Astrocyte of the spinal cord (primary cell): ENCODE results near the gene UMAD1.

Experiments
- DNase-seq: peaks from one replicate; pipeline ENCODE4 v3.0.0; 2011; ENCODE audit warnings: low read depth, low spot score
- H3K4me3 ChIP-seq: 2 replicates; pipeline ENCODE4 v1.5.1; 2011; ENCODE audit warnings: low read depth, mild to moderate bottlenecking, low read length, moderate library complexity
- in situ Hi-C: cut with HindIII; loops from 2 replicates; pipeline ENCODE4 v1.10.0; 2017; ENCODE audit warnings: low sequenced_read_pairs
- TF ChIP-seq, protein P1 (sequence below): IDR thresholded peaks from 2 replicates; pipeline ENCODE4 v1.5.1; 2012; ENCODE audit warnings: low read depth, mild to moderate bottlenecking, low read length, inconsistent platforms

UMAD1 gene

DNA sequence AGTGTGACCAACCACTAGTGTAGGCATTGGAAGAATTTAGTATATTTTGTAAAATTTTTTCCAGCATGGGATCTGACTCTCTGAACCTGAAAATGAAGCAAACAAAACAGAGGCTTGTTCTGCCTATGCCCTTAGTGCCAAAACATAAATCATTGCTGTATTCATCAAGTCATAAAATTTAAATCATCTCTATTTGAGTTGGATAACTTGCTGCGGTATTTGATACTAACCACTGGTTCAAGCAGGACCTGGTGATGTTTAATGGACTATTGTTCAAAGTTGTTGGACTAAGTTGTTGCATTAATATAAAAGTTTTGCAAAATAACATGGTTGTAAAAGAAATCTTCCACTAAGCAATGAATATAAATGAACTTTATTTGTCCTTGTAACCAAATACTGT, 97.6 kb downstream of the UMAD1 start:
- in situ Hi-C loops, result no loop called here

DNA sequence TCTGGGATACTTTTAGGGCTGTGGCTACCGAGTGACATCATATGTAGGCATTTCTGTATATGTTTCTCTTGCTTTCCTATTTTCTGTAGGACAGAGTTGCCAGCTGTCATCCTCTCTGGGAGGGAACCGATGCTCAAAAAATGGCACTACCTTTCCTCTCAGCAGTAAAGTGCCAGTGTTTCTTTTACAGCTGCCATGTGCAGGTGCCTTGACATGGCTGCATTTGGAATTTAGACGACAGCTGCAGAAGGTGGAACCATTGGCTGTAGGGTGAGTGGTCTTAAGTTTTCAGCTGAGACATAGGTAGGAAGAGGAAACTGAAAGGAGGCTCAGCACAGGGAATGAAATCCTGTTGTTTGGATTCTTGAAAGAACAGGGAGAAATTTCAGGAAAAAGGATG, 98.1 kb downstream of the UMAD1 start:
- DNase-seq, result no peak
- no peak overlapping the region for H3K4me3 ChIP-seq
- TF ChIP-seq, protein P1, sequence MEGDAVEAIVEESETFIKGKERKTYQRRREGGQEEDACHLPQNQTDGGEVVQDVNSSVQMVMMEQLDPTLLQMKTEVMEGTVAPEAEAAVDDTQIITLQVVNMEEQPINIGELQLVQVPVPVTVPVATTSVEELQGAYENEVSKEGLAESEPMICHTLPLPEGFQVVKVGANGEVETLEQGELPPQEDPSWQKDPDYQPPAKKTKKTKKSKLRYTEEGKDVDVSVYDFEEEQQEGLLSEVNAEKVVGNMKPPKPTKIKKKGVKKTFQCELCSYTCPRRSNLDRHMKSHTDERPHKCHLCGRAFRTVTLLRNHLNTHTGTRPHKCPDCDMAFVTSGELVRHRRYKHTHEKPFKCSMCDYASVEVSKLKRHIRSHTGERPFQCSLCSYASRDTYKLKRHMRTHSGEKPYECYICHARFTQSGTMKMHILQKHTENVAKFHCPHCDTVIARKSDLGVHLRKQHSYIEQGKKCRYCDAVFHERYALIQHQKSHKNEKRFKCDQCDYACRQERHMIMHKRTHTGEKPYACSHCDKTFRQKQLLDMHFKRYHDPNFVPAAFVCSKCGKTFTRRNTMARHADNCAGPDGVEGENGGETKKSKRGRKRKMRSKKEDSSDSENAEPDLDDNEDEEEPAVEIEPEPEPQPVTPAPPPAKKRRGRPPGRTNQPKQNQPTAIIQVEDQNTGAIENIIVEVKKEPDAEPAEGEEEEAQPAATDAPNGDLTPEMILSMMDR, result no peak
- in situ Hi-C loops, result no loop called here

More for the DNA sequence above, 97.6 kb downstream of the UMAD1 start:
- H3K4me3 ChIP-seq, result no peak overlapping the region
- no peak for DNase-seq
- TF ChIP-seq, protein P1, result no peak

DNA sequence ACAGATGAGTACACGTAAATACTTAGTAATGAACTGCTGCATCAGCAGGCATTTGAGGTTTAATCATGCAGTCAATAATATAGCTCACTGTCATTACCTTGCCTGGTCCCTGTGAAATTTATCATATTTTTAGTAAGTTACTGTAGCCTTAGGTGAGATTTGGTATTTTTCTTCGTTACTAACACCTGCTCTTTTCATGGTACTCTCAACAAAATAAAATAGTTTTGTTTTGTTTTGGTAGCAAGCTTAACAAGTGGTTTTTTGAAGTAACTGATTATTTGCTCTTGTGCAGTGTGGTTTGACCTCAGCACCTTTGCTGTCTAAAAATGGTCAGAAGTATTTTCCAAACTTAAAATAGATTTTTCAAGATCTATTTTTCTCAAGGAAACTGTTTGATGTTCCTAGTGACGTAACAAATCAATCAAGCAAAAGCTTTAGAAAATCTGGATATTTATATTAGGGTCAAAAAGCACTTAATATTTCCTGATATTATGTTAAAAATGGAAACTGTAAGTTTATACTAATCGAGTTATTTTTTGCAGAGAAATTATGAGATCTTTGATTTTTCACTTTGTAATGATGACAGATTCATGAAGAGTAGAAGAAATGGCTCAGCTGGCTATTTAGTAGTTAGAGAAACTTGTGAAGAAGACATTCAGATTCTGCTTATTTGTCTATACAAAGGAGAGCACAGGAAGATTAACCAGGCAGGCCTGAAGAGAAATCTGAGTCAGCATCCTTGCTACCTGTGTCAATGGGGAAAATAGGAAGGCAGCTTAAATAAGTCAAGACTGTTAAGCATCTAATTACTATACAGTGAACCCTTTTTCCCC, 98.9 kb downstream of the UMAD1 start:
- no peak overlapping the region for H3K4me3 ChIP-seq
- in situ Hi-C loops, result no loop called here
- no peak for DNase-seq
- TF ChIP-seq, protein P1, result no peak

DNA sequence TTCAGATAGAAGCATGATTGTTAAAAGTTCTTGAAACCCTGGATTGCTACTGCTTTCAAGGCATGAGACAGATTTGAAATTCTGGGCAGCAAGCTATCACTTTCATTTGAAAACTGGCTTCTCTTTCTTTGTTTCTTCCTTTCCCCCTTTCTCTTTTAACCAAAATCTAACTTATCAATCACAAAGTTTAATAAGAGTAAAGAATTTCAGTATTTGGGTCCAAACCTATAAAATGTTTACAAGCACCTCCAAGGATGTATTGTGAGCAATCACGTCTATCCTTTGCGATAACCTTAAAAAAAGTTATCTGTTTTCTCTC, 99.4 kb downstream of the UMAD1 start:
- DNase-seq, result no peak
- no peak overlapping the region for H3K4me3 ChIP-seq
- TF ChIP-seq, protein P1, result no peak
- in situ Hi-C loops, result no loop called here

DNA sequence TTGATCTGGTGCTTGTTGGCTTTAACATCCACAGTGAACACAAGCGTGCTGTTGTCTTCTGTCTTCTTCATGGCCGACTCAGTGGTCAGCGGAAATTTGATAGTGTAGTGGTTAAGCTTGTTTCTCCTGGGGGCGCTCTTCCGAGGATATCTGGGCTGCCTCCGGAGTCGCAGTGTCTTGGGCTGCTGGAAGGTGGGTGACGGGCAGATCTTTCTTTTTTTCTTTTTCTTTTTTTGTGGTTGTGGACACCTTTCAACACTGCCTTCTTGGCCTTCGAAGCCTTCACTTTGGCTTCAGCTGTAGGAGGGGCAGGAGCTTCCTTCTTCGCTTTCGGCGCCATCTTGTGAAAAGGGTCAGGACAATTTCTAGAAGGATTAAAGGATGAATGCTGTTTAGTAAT, 101.7 kb downstream of the UMAD1 start:
- DNase-seq, result no peak
- H3K4me3 ChIP-seq, result no peak overlapping the region
- TF ChIP-seq, protein P1, result no peak
- in situ Hi-C loops, result no loop called here

DNA sequence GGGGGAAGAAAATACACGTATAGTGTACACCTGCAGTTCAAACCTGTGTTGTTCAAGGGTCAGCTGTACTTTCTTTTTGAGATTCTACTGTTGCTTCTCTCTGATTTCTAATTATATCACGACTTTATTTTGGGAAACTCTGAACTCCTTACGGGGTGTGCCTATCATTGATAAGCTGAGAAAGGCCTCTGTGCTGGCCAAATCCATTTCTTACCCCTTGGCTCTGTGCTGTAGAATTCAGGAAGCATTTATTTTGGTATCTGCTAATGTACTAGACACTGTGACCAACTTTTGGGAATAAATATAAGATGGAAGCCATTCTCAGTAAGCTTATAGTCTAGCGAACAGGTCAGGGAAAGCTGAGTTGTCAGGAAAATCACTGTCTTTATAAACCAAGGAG, 104.7 kb downstream of the UMAD1 start:
- TF ChIP-seq, protein P1, result no peak
- H3K4me3 ChIP-seq, result no peak overlapping the region
- in situ Hi-C loops, result no loop called here
- DNase-seq, result no peak

DNA sequence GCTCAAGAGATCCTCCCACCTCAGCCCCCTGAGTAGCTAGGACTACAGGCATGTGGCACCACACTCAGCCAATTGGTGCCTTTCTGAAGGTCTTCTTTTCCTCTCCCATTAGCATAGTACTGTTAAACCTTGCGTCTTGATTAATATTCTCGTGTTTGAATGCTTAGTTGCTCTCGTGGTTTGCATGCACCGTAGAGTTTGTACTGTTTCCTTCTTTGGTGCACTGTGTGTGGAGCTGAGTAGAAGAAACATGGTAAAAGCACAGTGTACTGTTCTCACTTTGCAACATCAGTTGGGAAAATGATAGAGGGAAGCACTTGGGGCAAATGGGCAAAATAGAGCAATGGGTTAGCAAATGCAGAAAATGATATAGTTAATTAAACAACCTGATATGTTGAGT, 105.4 kb downstream of the UMAD1 start:
- in situ Hi-C loops, result no loop called here
- TF ChIP-seq, protein P1, result no peak
- DNase-seq, result no peak
- no peak overlapping the region for H3K4me3 ChIP-seq
